Measurements from ENCODE around the gene ARHGEF12. TPM values are rescaled to one million over a fixed set of nuclear protein-coding genes. Genes with fewer than 3 reads are reported as not detected.

ARHGEF12 gene
- total RNA-seq, 6 experiments from 2014 or later = 72.9 to 95.1 (median 85.0) TPM

DNA sequence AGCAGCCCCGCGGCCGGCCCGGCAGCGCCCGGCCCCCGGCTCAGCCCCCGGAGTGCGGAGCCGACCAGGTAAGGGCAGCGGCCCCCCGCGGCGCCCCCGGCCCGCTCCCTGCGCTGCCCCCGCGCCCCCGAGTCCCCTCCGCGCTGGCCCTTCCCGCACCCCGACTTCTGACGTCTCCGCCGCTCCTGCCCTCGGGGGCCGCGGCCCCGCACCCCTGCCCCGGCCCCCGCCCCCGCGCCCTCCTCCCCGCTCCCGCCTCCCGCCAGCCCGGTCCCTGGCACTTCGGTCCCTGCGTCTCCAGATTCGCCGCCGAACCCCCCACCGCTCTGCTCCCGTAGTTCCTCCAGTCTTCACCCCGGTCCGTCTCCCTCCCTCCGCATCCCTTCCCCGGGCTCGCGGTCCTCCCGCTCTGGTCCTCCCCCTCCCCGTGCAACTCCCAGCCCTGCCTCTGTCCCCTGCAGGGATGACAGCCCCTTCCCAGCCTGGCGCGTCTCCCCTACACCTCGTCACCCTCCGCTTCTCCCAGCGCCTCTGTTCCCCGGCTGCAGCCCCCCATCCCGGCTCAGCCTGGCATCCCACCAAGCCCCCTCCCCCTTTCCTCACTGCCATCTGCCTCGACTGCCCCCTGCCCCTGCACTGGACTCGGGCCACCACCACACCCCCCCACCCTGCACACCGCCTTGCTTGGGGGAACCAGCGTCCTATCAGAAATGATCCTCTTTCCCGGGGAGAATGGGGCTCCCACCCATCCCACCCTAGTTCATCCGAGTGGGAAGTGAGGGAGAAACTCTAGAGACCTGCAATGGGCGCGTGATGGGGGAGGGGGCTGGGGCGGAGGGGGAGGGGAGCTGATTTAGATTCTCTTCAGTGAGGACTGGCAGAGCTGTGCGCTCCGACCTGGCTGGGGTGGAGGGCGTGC lies 175.9 kb downstream of the ARHGEF12 start:
- TF ChIP-seq, protein P1, sequence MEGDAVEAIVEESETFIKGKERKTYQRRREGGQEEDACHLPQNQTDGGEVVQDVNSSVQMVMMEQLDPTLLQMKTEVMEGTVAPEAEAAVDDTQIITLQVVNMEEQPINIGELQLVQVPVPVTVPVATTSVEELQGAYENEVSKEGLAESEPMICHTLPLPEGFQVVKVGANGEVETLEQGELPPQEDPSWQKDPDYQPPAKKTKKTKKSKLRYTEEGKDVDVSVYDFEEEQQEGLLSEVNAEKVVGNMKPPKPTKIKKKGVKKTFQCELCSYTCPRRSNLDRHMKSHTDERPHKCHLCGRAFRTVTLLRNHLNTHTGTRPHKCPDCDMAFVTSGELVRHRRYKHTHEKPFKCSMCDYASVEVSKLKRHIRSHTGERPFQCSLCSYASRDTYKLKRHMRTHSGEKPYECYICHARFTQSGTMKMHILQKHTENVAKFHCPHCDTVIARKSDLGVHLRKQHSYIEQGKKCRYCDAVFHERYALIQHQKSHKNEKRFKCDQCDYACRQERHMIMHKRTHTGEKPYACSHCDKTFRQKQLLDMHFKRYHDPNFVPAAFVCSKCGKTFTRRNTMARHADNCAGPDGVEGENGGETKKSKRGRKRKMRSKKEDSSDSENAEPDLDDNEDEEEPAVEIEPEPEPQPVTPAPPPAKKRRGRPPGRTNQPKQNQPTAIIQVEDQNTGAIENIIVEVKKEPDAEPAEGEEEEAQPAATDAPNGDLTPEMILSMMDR (IDR thresholded peaks at IDR 0.05) = no peak
- Mint-ChIP-seq H3K27ac (no peak overlapping the region), H3K27me3 (ENCODE audit: insufficient read depth) (peaks cover 34% of the 10 kb centered on the region), H3K4me3 (no peak overlapping the region), H3K4me1 (ENCODE audit: low read depth) (peaks cover 5% of the 10 kb centered on the region; the same call in 1 of the 2 replicates), H3K36me3 (ENCODE audit: low read depth) (no peaks in the 10 kb centered on the region), H3K9me3 (no peaks in the 10 kb centered on the region)
- no peak for DNase-seq

- Mint-ChIP-seq H3K27ac (no peak overlapping the region), H3K4me3 (peak overlapping the region; percentile 41; the same call in 1 of the 2 replicates), H3K4me1 (ENCODE audit: low read depth) (peaks cover 13% of the 10 kb centered on the region), H3K9me3 (no peaks in the 10 kb centered on the region), H3K27me3 (ENCODE audit: insufficient read depth) (peaks cover 29% of the 10 kb centered on the region), H3K36me3 (ENCODE audit: low read depth) (no peaks in the 10 kb centered on the region)
- no peak for DNase-seq
- TF ChIP-seq, protein P1 (IDR thresholded peaks at IDR 0.05) = peak; percentile 27
Measured at GRCh38 chr11:120512739-120513435, 176.7 kb downstream of the ARHGEF12 start.

- Mint-ChIP-seq H3K27me3 (ENCODE audit: insufficient read depth) (peaks cover 23% of the 10 kb centered on the region), H3K9me3 (no peaks in the 10 kb centered on the region), H3K4me3 (no peak overlapping the region), H3K27ac (no peak overlapping the region), H3K36me3 (ENCODE audit: low read depth) (no peaks in the 10 kb centered on the region), H3K4me1 (ENCODE audit: low read depth) (peaks cover 14% of the 10 kb centered on the region)
- DNase-seq = no peak
- TF ChIP-seq, protein P1 (IDR thresholded peaks at IDR 0.05) = no peak
Measured at GRCh38 chr11:120513436-120514315, 177.5 kb downstream of the ARHGEF12 start.

DNA sequence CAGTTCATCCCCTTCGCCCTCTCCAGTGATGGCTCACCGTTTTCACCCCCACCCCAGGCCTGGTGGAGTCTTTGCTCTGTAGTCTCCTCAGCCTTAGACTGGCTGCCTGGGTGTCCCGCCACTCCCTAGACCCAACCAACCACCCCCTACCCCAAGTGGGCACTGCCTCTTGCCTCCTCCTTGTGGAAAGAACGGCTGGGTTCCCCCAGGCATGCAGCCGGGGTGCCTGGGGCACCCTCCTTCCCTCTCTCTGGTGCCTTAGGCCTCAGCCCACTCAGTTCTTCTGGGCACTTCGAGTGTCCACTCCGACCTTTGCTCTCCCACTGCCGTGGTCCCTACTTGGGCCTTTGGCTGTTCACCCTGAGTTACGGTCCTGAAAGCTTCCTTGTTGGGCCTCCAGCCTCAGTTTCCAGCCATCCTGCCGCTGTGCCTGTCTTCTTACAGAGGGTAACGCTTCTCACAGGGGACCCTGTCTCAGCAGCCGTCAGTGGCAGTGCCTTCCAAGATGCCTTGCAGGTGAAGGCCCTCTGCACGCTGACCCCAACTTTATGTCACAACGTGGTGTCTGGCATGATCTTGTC lies 178.4 kb downstream of the ARHGEF12 start:
- no peak overlapping the region for H3K27ac Mint-ChIP-seq
- no peaks in the 10 kb centered on the region for H3K9me3 Mint-ChIP-seq
- peaks cover 14% of the 10 kb centered on the region for H3K4me1 Mint-ChIP-seq (ENCODE audit: low read depth)
- peaks cover 24% of the 10 kb centered on the region for H3K27me3 Mint-ChIP-seq (ENCODE audit: insufficient read depth)
- H3K36me3 Mint-ChIP-seq (ENCODE audit: low read depth) = no peaks in the 10 kb centered on the region
- DNase-seq = no peak
- no peak overlapping the region for H3K4me3 Mint-ChIP-seq
- TF ChIP-seq, protein P1 (IDR thresholded peaks at IDR 0.05) = no peak
